ENCODE measurements around the gene FGF12.

The FGF12 gene

DNA sequence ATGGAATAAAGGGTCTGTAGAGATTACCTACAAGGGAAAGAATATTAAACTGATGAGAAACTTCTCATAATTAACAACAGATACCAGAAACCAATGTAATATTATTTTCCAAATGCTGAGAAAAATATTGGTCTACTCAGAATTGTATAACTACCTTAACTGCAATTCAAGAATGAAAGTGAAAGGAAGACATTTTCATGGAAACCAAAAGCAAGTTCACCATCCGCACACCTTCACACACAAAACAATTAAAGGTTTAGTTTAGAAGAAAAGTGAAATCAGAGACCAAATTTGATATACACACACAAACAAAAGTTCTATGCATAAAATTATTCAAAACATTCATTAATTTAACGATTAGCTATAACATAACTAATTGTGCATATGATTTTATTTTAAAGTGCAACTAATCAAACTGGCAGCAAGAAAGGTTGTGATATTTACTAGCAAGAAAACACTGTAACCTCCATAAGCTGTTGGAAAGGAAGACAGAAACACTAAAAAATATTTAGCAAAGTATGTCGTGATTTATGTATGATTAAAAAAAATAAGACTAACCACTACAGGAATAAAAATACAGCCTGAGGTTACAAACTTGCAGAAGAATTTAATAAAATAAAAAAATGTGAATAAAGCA, 395.5 kb downstream of the FGF12 start:
- no peak for DNase-seq

DNA sequence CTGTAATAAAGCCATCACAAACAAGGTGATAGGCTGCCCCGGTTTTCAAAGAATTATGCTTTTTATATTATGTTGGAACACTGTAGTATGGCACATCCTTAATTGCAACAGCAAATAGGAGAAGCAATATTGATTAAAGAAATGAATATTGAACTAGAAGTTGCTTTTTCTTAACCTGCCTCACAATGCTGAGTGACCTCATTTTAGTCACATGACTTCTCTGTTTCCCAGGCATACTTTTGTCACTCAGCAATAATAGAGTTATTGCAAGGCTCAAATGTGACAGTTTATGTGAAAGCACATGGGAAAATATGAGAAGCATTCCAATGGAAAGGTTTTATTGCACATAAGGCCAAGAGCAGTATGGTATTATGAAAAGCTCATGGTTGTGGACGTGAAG, 400.7 kb downstream of the FGF12 start:
- DNase-seq = no peak

DNA sequence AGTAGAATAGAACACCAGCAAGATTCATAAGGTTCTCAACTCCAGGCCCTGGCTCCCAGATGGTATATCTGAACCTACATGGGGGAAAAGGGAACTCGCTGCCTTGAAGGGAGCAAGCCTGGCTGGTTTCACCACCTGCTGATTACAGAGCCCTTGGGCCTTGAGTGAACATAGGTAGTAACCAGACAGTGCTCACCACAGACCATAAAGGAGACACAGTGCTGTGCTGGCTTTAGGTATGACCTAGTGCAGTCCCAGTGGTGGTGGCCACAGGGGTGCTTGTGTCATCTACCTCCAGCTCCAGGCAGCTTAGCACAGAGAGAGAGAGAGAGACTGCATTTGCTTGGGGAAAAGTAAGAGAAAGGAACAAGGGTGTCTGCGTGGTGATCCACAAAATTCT, 409.8 kb downstream of the FGF12 start:
- DNase-seq = no peak

DNA sequence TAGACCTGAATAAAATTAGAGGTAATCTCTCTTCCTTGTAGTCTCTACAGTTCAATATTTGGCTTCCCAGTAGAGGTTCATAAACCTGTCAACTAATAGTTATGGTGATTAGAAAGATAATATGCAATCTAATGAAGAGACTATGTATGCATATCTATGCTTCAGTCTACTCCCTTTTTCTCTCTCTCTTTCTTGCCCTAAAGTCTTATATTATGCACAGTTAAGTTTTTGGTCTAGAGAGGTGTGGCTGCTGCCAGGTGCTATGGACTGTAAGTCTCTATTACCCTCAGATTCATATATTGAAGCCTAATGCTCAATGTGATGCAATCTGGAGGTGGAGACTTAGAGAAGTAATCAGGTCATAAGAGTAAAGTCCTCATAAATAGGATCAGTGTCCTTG, 413.7 kb downstream of the FGF12 start:
- no peak for DNase-seq

DNA sequence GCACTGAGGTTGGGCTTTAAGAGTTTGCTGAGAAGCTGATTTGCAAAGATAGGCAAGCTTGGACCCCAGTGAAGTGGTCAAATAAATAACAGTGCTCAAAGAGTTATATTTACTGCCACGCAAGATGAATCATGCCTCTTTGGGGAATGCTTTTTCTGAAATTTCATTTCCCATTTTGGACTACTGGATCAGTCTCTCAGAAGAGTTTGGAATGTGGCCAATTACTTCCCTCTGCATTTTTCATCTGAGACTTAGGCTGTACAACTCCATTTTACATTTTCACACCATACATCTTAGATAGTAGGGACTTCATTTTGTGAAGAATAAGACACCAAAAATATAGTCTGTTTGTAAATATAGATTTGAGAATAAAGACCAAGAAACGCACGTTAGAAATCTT, 419.7 kb downstream of the FGF12 start:
- no peak for DNase-seq

DNA sequence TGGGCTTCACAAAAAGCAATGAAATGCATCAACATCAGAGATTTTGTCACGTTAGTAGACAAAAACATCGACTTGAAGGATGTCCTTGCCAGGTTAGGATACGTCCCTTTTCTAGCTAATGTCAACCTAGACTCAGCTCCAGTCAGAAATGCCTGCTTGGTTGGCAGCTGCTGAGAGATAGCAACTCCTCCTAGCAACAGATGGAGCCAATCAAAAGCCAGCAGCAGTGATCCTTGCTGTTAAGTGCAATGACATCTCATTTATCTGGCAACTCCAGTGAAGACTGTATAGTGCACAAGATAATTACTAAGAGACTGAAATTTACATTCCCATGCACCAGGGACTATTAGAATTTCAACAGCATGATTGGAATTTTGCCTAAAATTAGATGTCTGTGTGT, 424.1 kb downstream of the FGF12 start:
- DNase-seq = no peak

DNA sequence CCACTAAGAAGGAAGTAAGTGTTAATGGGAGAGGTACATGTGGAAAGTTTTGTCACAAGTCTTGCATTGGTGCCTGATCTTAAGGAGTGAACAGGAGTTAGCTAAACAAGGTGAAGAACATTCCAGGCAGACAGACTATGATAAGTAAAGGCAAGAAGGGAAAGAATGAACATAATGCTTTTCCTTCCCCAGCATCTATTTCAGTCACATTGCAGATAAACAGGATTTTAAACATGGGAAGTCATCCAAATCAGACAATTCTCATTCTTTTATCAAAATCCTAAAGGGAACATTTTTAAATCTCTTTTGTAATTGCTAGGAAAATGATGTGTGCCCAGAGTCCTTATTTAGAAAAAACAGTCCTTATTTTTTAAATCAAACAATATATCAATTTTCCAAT, 424.6 kb downstream of the FGF12 start:
- DNase-seq = no peak

DNA sequence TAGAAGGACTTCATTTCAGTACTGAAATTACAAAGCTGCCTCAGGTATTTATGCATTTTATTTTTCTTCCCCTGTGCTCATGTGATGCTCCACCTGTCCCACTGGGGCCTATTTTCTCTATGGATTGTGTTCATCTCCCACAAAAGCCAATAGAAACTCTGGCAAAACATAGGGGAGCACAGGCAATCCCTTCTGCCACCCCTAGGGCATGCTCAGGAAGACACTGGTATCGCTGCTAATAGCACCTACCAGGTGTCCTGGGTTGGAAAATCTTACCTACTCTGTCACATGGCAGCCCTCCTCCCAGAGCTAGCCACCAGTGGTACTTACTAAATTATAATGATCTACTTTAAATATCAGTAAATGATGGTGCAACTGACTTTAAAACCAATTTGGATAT, 427.4 kb downstream of the FGF12 start:
- DNase-seq = no peak

DNA sequence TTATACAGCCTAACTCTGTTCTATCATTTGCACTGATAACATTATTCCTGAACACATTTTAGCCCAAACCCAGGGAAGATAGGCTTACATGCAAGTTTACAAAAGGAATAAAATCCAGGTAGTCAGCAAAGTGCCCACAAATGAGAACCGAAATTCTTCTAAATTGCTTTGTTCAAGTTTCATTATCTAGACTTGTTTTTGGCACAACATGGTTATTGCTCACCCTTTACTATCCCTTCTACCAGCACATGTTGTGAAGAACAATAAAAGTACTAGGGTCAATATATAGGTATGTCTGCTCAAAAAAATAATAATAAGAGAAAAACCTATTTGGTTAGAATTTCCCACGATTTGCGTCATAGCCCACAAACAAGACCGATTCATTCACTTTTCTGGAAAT, 430.5 kb downstream of the FGF12 start:
- no peak for DNase-seq

DNA sequence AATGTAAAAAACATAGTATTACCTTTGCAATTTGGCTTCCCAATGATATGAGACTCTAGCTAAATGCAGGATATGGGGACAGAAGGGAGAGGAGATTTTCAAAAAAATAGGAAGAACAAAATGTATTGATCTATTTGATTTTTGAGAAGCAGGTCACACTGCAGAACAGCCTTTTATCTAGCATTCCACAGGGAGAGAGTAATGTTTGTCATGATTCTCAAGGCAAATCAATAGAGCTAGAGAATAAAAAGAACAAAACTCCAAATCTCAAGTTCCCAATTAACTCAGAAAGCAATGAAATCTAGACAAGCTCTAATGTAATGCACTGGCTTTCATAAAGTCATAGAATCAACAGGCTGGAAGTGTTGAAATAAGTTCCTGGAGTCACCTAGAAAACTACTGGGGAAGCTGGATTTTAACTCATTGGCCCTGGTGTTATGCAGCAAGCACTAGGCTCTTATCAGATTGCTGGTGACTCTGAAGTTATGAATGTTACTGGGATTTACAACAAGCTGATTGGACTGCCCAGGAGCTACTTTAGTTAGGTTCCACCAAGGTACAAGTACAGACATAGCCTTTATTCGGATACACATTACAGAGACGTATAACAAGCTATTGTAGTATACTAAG, 442.8 kb downstream of the FGF12 start:
- DNase-seq = no peak

DNA sequence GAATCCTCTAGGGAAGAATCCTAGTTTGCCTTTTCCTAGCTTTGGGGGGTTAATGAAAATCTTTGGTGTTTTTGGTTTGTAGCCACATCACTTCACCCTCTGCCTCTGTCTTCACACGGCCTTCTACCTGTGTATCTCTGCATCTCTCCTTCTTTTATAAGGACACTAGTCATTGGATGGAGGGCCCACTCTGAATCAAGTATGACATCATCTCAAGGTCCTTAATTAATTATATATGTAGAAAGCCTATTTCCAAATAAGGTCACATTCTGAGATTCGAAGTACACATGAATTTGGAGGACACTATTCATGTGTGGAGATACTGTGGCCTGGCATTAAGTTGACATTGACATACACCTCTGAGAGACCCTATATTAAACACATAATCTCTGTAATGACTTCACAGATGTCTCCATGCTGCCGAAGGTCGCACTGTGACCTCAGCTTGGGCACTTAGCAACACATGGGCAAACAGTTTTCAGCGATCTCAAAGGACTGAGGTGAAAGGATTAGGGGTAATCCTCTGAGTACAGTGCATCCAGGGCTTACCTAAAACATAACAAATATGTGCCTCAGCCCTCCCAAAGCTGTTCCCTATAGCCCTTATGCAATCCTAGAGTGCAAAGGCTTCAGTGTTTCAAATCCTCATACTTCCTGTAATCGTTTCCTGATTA, 446.0 kb downstream of the FGF12 start:
- no peak for DNase-seq

DNA sequence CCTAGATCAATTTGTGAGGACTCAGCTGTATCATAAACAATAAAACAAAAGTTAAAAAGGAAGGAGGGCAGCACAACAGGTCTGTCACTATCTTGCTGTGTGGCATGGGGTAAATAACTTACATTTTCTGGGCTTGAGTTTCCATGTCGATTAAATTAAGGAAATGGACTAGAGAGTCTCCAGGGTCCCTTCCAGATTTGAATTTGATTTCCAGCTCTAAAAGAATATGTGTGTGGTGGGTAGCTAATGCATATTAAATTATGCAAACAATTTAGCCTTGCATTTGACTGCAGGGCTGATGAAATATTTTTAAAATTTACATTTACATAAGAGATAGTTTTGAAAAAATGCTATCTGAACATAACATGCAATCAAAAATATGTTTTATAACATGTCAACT, 447.7 kb downstream of the FGF12 start:
- DNase-seq = no peak

DNA sequence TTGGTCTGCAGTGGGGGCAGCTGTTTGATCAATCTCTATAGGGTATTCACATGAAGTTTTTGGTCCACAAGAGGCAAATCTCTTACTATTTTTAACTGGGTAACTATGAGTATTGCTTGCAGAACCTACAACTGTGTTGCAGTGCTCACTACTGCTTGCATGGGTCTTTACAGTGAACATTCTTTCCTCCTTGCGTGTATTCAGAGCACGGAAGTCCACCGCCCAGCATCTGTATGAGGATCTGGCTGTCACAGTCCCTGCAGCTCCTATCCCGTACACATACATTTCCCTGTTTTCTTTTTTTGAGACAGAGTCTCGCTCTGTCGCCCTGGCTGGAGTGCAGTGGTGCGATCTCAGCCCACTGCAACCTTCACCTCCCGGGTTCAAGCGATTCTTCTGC, 449.9 kb downstream of the FGF12 start:
- no peak for DNase-seq

DNA sequence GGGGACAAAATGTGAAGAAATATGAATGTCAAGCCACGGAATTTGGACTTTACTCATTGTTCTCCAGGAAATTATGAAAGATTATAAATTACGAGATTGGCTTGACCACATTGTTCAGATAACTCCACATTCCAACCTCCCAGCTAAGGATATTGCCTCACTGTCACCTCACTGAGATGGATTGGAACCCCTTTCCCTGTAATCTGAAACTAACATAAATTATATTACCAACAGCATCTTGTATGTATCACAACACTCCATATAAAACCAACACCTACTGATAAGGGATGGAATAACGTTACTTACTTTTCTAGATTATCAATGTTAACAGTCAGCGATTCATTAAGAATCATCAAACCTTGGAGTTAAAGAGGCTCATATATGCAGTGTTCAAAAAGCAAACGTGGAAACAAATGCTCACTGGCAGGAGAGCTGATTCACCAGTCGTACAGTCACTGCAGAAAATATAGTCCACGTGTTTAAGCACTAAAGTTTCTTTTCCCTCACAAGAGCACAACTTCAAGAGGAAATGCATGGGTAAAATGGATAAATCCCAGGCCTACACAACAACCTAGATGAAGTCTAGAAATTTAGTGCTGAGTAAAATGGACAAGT, 451.5 kb downstream of the FGF12 start:
- DNase-seq = no peak

DNA sequence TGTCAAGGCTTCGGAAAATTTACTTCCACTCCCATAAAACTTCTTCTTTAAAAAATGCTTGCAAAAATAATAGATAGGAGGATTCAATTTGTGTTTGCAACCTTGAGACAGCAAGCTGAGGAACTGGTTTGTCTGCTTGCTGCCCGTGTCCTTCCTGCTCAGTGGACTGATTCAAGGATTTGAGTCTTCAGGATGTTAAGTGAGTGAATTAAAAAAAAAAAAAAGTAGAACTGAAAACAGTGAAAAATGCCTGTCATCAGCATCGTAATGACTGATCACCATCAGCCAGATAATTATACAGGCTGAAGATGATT, 453.7 kb downstream of the FGF12 start:
- no peak for DNase-seq

DNA sequence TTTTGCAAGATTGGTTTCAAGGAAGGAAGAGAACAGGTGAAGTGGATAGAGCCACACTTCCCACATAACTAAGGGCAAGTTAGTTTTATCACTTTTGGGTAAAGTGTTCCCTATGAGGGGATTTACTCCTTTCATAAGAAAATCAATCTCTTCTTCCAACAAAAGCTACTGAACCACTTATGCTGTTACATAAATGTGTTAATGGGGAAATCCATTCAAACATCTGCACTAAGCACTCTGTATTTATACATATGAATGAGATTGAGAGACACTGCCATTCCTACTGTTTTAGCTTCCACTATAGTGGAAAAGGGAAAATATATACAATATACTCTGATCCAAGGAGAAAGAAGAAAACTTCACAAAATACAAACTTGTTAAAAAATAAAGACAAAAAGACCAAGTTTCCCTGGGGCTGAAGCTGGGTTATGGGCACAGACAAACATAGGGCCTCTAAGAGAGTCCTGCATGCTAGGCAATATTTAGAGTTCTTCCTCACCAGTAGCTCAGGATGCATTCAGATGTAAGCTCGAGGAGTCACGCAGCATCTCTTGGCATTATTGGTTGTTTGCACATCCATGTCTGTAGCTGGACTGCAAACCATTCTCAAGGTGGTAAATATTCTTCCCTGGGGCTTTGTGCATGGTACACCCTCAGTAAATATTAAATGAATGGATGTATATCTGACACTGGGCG, 454.2 kb downstream of the FGF12 start:
- DNase-seq = no peak

DNA sequence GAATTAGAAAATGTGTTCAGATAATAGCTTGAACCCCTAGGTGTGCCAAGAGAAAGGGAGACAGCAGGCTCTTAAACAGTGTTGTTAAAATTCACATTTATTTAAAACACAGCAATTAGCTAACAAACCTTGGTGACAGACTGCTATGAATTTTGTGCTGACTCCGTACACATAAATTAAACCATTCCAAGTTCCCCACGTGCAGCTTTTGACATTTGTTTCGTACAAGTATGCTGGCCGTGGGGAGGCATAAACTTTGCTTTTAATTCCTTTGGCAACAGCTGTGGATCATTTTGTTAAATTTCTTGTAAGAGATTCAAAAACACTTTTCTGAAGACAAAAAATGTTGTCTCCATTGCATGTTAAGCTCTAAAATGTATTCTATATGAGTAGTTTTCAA, 465.3 kb downstream of the FGF12 start:
- no peak for DNase-seq

DNA sequence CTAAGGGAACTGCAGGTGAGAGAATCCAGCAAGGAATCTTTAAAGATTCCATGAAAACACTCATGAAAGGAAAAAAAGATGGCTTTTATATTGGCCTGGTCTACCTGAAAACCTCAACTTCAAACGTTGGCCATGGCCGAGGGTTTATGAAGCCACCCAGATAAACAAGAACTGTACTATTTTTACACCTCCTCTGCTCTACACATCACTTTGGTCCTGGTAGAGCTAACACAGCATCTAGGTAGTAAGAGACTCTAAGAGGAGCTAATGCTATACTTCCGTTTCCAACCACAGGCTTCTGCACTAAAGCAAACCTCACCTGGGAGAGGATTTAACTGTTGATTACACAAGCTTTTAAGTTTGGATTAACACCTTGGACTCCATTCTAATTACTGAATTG, 466.2 kb downstream of the FGF12 start:
- DNase-seq = no peak

DNA sequence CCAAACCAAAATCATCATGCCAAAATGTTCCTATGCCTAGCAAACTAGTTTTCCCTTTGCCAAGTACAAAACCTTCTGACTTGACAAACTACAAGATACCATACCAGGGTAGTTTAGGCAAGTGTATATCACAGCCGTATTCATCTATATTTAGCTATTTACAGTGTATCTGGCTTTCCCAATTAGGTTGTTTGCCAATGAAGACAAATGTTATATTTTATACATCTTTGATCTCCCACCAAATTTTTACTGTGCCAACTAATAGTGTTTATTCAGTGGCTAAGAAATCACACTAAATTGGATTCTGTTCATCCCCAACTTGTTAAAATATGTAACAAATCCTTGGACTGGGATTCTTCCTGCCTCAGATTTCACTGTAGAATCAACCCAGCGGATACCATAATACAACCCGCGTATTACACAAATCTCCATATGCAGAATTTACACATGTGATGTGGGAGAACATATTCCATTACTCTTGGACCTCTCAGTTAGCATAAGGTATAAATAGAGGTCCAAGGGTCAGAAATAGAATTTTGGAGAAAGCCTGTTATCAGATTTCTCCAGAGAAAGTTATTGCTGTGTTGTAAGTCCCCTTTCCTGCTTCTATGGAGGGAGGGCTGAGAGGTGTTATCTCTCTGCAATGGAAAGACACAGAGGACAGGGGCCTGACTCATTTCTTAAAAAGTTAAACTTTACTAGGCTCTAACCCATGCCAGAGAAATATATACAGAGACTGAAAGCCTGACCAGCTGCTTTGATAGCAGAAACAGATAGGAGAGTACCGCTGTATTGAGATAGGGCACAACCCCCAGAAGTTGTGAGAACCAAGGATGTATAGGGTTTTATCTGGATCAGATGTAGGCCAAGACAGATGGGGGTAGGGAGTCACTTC, 467.0 kb downstream of the FGF12 start:
- DNase-seq = no peak

DNA sequence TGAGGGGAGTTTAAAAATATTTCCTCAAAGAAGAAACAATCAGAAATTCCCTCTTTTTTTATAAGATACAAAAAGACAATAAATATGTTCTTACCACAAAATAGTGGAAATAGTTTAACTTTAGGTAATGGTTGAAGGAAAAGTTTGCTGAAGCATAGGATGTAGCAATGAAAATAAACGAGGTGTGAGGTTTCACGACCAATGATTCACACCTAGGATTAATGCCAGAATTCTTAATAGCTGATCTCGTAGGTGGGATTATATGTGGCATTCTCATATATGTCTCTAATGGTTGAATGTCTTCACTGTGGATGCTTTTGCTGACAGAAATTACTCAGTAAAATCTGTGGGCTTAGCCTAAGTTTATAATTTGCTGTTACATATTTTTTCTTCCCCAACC, 467.7 kb downstream of the FGF12 start:
- no peak for DNase-seq

DNA sequence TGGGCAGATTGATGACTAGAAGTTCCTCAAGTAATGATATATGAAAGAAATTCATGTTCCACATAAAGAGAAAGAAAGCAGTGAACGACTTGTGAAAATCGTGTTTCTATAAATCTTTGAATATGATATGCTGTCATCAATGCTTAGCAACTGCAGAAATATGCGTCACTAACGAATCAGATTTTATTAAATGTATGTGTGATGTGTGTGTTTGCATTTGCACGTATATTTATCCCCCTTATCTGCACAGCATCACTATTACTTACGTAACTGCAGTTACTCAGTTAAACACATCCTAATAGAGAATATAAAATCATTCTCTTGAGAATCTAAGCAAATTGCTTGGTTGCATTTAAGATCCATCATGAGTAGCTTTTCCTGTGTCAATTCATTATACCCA, 468.6 kb downstream of the FGF12 start:
- no peak for DNase-seq

DNA sequence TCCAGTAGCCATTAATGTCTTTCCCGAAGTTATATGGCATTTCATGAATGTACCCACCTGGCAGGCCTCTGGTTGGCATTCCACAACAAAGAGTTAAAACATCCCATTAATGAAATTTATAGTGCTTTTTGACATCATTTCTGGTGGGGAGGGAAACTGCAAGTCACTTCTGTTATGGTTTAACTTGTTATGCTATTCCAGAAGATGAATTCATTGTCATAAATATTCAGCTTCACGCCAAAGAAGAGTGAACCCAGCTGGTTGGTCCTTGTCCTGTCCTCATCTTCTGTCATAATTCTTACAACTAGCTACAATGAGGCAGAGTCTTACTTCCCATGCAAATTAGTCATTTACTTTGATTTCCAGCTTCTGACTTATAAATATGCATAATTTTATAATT, 471.5 kb downstream of the FGF12 start:
- no peak for DNase-seq

Data from suppressor macrophage treated with lipopolysaccharide for 1 hour (primary cell).